WERI-Rb-1 (cell line): ENCODE data around the gene ZBTB20.

ENCODE experiments used
- DNase-seq: peaks from one replicate; pipeline ENCODE4 v3.0.0-alpha.2; 2020
- H3K27ac ChIP-seq: fragments of 250-450 bp; sonication (Bioruptor Pico); 2 replicates; pipeline ENCODE4 v1.5.1; 2020; ENCODE audit warnings: mild to moderate bottlenecking, moderate library complexity
- H3K27me3 ChIP-seq: fragments of 250-450 bp; sonication (Bioruptor Pico); 2 replicates; pipeline ENCODE4 v1.5.1; 2021; ENCODE audit warnings: mild to moderate bottlenecking, low read depth, moderate library complexity; ENCODE audit not compliant: insufficient read depth, severe bottlenecking
- H3K36me3 ChIP-seq: fragments of 250-450 bp; sonication (Bioruptor Pico); 2 replicates; pipeline ENCODE4 v1.5.1; 2020; ENCODE audit warnings: mild to moderate bottlenecking, moderate library complexity
- H3K4me3 ChIP-seq: 2 replicates; pipeline ENCODE4 v1.5.1; 2011; ENCODE audit warnings: low read depth, mild to moderate bottlenecking, control low read depth, low read length
- H3K9me3 ChIP-seq: fragments of 250-450 bp; sonication (Bioruptor Pico); 2 replicates; pipeline ENCODE4 v1.5.1; 2021; ENCODE audit warnings: mild to moderate bottlenecking, moderate library complexity; ENCODE audit not compliant: severe bottlenecking
- TF ChIP-seq, protein P1 (sequence below): IDR thresholded peaks from 2 replicates; pipeline ENCODE4 v1.5.1; 2011; ENCODE audit warnings: low read depth, mild to moderate bottlenecking, control low read depth, inconsistent platforms, low read length

Gene ZBTB20

DNA sequence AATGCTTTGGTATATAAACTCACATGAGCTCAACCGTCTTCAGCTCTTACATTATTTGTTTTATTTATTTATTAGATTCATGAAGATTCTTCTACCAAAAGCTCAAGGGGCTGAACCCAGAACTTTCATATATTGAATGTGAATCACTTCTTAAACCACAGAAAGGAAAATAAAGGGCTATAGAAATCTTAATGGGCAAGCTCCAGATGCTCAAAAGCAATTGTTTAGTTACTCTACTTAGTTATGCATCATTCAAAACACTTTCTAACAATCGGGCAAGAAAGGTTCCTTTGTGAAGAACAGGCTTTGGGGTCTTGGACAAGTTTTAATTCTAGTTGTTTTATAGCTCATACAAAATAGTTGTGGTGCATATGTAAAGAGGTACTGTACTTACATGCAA lies 473.1 kb downstream of the ZBTB20 start:
- DNase-seq: no peak
- TF ChIP-seq, protein P1, sequence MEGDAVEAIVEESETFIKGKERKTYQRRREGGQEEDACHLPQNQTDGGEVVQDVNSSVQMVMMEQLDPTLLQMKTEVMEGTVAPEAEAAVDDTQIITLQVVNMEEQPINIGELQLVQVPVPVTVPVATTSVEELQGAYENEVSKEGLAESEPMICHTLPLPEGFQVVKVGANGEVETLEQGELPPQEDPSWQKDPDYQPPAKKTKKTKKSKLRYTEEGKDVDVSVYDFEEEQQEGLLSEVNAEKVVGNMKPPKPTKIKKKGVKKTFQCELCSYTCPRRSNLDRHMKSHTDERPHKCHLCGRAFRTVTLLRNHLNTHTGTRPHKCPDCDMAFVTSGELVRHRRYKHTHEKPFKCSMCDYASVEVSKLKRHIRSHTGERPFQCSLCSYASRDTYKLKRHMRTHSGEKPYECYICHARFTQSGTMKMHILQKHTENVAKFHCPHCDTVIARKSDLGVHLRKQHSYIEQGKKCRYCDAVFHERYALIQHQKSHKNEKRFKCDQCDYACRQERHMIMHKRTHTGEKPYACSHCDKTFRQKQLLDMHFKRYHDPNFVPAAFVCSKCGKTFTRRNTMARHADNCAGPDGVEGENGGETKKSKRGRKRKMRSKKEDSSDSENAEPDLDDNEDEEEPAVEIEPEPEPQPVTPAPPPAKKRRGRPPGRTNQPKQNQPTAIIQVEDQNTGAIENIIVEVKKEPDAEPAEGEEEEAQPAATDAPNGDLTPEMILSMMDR: no peak
- Histone ChIP-seq H3K27me3 (no peaks in the 10 kb centered on the region), H3K9me3 (no peaks in the 10 kb centered on the region), H3K4me3 (no peak overlapping the region), H3K27ac (no peak overlapping the region), H3K36me3 (no peaks in the 10 kb centered on the region)

DNA sequence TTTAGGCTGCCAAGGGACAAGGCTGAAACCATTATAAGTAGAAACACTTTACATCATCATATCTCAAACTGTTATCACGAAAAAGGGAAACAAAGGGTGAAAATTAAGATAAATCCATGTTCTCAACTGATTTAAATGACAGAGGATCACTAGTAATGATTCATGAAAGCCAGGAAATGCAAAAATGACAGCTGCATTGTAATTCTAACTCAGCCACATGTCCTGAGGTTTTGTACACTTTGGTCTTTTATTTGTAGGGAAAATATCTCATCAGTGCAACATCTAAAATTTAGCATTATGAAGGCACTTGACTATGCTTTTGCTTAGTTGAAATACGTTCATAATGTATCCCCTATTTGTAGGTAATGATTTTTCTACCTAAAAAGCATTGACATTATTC lies 473.6 kb downstream of the ZBTB20 start:
- TF ChIP-seq, protein P1: no peak
- Histone ChIP-seq H3K27me3 (no peaks in the 10 kb centered on the region), H3K36me3 (no peaks in the 10 kb centered on the region), H3K9me3 (no peaks in the 10 kb centered on the region), H3K4me3 (no peak overlapping the region), H3K27ac (no peak overlapping the region)
- no peak for DNase-seq

GRCh38 chr3:114672692-114673447 lies 474.2 kb downstream of the ZBTB20 start:
- Histone ChIP-seq H3K27ac (no peak overlapping the region), H3K4me3 (no peak overlapping the region), H3K9me3 (no peaks in the 10 kb centered on the region), H3K36me3 (no peaks in the 10 kb centered on the region), H3K27me3 (peaks cover 4% of the 10 kb centered on the region)
- TF ChIP-seq, protein P1: no peak
- DNase-seq: no peak

- Histone ChIP-seq H3K4me3 (no peak overlapping the region), H3K9me3 (no peaks in the 10 kb centered on the region), H3K36me3 (no peaks in the 10 kb centered on the region), H3K27ac (no peak overlapping the region), H3K27me3 (peaks cover 4% of the 10 kb centered on the region)
- no peak for DNase-seq
- TF ChIP-seq, protein P1: no peak
These were observed 475.2 kb downstream of the ZBTB20 start for GRCh38 chr3:114671741-114672510.

GRCh38 chr3:114669614-114670013 lies 477.5 kb downstream of the ZBTB20 start:
- Histone ChIP-seq H3K27ac (no peak overlapping the region), H3K4me3 (no peak overlapping the region), H3K27me3 (peaks cover 4% of the 10 kb centered on the region), H3K9me3 (no peaks in the 10 kb centered on the region), H3K36me3 (no peaks in the 10 kb centered on the region)
- TF ChIP-seq, protein P1: no peak
- no peak for DNase-seq
